Activated T-cell treated with anti-CD3 and anti-CD28 coated beads for 24 hours (primary cell): ENCODE measurements around the gene CCDC85C.

Source experiments
- DNase-seq: peaks from one replicate; pipeline ENCODE4 v3.0.0-alpha.2; 2020; ENCODE audit warnings: low read depth

Gene CCDC85C

GRCh38 chr14:99522025-99522401, 82.0 kb downstream of the CCDC85C start:
- DNase-seq, result no peak

- DNase-seq, result no peak
Observed at GRCh38 chr14:99521176-99522024, 82.6 kb downstream of the CCDC85C start.

GRCh38 chr14:99520571-99521081, 83.4 kb downstream of the CCDC85C start:
- DNase-seq, result no peak

GRCh38 chr14:99519931-99520421, 84.0 kb downstream of the CCDC85C start:
- no peak for DNase-seq

GRCh38 chr14:99519347-99519881, 84.6 kb downstream of the CCDC85C start:
- DNase-seq, result no peak

- peak; percentile 76 for DNase-seq
Observed at GRCh38 chr14:99518441-99519346, 85.3 kb downstream of the CCDC85C start.

- DNase-seq, result no peak
Observed at GRCh38 chr14:99517643-99518381, 86.2 kb downstream of the CCDC85C start.

- DNase-seq, result no peak
Observed at GRCh38 chr14:99516871-99517642, 87.0 kb downstream of the CCDC85C start.

GRCh38 chr14:99516156-99516870, 87.7 kb downstream of the CCDC85C start:
- no peak for DNase-seq

GRCh38 chr14:99515301-99516155, 88.5 kb downstream of the CCDC85C start:
- DNase-seq, result no peak

- no peak for DNase-seq
Observed at GRCh38 chr14:99514552-99515300, 89.3 kb downstream of the CCDC85C start.

GRCh38 chr14:99513946-99514551, 90.0 kb downstream of the CCDC85C start:
- no peak for DNase-seq

- DNase-seq, result no peak
Observed at GRCh38 chr14:99513183-99513694, 90.8 kb downstream of the CCDC85C start.

- no peak for DNase-seq
Observed at GRCh38 chr14:99512571-99513182, 91.3 kb downstream of the CCDC85C start.

GRCh38 chr14:99512110-99512449, 91.9 kb downstream of the CCDC85C start:
- DNase-seq, result no peak

GRCh38 chr14:99511421-99512109, 92.4 kb downstream of the CCDC85C start:
- DNase-seq, result no peak
